GM12892 (cell line): ENCODE results near the gene LRRC52. TPM values are rescaled to one million over a fixed set of nuclear protein-coding genes. Genes with fewer than 3 reads are reported as not detected.

Experiments
- DNase-seq: peaks from one replicate; pipeline ENCODE4 v3.0.0; 2011; ENCODE audit not compliant: insufficient read length
- FAIRE-seq: peaks from 2 replicates; lab custom pipeline; 2011; peaks lifted over from hg19 to GRCh38; lab: Jason Lieb, UNC
- POLR2A ChIP-seq: IDR thresholded peaks from 2 replicates; pipeline ENCODE4 v1.6.1; 2011; ENCODE audit warnings: low read depth, low read length, control low read depth
- POLR2AphosphoS5 ChIP-seq: IDR thresholded peaks from 2 replicates; pipeline ENCODE4 v1.6.1; 2011; ENCODE audit warnings: low read depth, low read length, control low read depth
- TAF1 ChIP-seq: IDR thresholded peaks from 2 replicates; pipeline ENCODE4 v1.6.1; 2011; ENCODE audit warnings: low read depth, mild to moderate bottlenecking, control low read depth, low read length, borderline replicate concordance
- polyA plus RNA-seq: library from polyadenylated mRNA; unstranded; fragments of >200 nt; gene quantifications from one replicate; pipeline ENCODE4 v1.2.1, GENCODE V29; 2012; ENCODE audit warnings: missing spikeins, inconsistent platforms; ENCODE audit not compliant: missing spikeins

LRRC52 gene, protein sequence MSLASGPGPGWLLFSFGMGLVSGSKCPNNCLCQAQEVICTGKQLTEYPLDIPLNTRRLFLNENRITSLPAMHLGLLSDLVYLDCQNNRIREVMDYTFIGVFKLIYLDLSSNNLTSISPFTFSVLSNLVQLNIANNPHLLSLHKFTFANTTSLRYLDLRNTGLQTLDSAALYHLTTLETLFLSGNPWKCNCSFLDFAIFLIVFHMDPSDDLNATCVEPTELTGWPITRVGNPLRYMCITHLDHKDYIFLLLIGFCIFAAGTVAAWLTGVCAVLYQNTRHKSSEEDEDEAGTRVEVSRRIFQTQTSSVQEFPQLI
- not detected for polyA plus RNA-seq

DNA sequence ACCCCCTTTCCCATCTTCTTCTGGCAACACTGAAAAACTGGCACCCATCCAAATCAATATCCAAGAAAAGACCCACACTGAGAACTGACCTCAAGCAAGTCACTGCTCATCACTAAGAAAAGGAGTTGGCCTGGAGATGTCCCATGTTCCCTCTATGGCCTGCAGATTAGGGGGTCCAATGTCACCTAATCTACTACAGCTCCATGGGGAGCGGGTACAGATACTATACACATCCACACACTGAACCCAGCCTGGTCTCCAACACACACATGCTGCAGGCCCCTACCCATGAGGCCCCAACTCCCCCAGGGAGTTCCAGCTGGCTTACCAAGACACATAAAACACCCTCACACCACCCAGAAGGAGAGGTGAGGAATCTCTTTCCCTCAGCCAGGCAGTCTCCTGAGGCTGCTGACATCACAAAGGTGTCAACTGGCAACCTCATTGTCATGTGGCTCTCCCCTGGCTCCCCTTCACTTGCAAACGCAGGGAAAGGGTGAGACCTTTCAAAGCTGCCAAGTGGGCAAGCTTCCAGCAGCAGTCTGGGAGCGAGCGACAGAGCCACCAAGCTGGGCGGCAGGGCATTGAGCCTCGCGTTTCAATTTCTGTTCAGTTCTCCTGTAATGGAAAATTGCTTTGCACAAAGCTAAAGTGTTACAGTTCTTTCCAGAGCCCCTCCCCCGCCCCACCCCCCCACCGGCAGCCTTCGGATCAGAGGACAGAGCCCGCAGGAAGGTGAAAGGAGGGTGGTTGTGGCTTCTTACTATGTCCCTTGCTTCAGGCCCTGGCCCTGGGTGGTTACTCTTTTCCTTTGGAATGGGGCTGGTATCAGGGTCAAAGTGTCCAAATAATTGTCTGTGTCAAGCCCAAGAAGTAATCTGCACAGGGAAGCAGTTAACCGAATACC, at the start of gene LRRC52:
Gene LRRC52 (plus strand): TSS at position 469 of the 907 bp plus-strand sequence. CDS start 297 bp downstream, at position 766.
- DNase-seq (no peak), FAIRE-seq (no peak)
- TF ChIP-seq POLR2AphosphoS5: no peak
- TF ChIP-seq TAF1: no peak
- no peak for TF ChIP-seq POLR2A

DNA sequence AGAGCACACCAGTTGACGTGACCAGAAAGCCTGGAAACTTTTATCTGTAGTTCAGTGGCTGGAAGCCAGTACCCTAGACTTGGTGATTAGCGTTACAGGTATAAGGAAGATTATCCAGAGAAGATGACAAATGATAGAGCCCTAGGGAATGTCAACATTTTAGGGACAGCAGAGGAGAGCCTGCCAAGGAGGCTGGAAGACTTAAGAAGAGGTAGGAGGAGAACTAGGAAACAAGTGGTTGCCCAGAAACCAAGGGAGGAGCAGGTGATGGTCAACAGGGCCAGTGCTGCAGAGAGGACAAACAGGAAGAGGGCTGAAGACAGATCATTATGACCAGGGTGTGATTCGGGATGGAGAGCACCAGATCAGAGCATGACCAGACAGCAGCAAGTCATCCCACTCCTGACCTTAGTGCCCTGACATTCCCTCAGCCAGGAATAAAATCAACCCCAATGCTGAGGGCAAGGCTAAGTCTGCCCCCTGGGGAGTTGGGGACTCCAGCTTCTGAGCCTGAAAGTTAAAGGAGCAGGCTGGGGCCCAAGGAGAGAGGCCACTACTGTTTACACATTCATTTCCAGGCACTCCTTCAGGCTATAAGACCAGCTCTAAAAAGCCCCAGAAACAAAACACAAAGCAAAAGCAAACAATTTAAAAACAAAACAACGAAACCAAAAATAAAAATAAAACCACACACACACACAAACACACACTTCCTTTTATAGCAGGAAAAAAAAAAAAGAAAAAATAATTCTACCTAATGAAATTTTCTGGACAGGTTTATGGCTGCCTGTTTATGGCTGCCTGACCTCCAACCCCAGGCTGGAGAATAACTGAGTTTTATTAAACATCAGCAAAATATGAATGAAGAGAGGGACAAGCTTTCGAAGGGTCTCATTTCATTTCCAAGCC, 48.6 kb upstream of the LRRC52 start:
- FAIRE-seq (no peak), DNase-seq (no peak)

DNA sequence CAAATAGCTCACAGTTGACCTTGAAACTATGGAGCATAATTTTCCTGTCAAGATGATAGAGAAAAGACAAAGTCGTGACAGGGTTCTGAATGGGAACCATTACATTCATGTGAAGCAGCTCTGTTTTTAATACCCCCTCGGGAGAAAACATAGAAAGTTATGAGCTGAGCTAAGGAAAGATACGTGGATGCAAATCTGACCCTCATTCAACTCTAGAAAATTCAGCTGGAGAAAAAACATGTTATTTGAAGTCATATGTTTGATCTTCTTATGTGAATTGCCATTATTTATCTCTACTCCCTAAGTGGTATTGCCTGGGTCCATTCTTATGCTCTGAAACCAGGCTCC, 48.0 kb upstream of the LRRC52 start:
- TF ChIP-seq TAF1 (no peak), POLR2AphosphoS5 (no peak), POLR2A (no peak)
- no peak for FAIRE-seq
- DNase-seq: no peak

More for the DNA sequence above, 48.6 kb upstream of the LRRC52 start:
- TF ChIP-seq POLR2AphosphoS5 (no peak), TAF1 (no peak), POLR2A (no peak)

DNA sequence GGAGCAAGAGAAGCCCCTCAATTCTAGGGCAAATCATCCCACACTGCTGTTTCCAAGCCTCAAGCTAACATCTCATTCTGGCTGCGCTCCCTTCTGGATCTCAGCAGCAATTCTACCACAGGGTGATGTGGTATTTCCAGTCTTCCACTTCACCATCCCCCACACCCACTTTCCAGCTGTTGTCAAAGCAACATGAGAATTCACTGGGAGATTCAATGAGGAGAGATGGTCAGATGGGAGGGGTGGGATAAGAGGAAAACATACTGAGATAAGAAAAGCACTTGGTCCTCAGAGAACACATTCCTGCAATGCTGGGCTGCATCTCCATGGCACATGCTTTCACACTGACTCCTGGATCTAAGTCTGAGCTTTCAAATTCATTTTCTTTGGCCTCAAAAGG, 47.3 kb upstream of the LRRC52 start:
- TF ChIP-seq POLR2A (no peak), POLR2AphosphoS5 (no peak), TAF1 (no peak)
- DNase-seq (no peak), FAIRE-seq (no peak)

DNA sequence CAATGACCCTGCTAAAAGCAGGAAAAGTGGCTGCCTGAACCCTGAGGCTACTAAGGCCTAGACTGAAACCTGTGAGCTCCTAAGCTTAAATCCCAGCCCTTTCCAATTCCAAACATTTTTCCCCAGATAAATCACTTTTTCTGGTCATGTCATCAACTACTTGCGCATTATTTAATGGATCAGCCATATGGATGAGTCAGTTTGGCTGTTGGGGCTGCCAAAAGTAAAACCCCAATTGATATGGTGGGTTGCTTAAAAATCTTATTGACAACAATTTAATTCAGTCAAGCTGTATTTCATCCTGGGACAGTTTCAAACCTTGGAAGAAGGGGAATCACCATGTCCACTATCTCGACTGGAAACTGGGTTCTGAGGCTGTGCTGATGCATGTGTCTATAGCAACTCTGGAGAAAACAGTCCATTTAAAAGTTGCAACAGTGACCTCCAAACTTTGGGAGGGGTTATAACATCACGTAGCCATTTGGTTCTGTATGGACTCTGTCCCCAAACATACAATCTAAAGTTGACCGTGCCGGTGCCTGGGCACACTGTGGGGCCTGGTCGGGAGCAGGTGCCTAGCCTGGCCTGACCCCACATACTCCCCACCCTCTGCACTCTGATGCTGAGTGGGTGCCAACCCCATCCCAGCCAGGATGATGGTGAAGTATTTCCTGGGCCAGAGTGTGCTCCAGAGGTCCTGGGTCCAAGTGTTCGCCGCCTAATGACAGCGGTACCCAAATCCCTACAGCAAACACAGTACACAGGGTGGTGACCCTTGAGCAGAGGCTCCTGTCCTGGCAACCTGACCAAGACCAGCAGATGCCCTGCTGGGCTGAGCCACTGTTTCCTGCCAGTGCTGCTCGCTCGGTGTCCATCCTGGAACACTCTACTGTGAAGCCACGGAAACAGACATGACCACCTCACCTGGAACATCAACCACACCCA, 46.5 kb upstream of the LRRC52 start:
- no peak for FAIRE-seq
- TF ChIP-seq TAF1 (no peak), POLR2AphosphoS5 (no peak), POLR2A (no peak)

DNA sequence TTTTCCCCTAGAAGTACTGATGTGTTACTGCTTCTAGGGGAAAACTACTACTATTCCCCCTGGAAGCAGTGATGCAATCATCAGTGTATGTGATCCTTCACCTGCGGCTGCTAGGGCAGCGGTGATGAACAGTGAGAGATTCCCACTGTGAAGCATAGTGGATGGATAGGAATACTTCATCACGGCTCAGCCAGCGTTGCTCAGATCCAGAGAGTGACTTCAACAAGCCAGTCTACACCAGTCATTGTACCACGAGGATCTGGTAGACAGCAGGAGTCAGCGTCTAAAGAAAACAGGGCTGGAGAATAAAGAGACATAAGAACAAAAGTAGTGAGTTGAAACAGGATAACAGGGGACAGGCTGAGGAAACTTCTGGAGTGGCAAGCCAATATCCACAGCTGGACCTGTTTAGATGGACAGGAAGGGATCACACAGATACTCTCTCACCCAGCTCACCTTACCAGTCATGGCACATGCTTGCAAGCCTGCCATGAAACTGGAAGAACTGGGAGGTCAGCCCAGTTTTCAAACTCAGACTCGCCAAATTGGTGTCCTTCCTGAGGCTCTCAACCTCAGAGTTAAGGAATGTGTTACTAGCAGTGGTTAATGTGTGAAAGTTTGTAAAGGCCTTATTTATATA, 42.4 kb upstream of the LRRC52 start:
- TF ChIP-seq TAF1: no peak
- no peak for TF ChIP-seq POLR2AphosphoS5
- no peak for TF ChIP-seq POLR2A
- FAIRE-seq: no peak
- DNase-seq: no peak

More for the DNA sequence above, 46.5 kb upstream of the LRRC52 start:
- no peak for DNase-seq

DNA sequence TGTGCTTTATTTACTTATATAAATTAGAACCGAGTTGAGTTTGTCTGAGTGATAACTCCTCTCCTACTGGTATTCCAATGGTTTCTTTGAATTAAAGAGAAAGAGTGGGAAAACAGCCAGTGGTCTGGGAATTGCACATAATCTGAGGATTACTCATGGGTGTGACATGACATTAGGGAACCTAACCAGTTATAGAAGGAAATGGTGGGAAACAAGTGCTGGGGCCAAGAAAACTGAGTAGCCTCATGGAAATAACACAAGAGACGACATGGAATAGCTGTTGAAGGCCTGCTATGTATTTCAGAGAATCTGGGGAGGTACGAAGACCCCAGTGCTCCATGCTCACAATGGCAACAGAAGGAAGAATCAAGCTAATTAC, 41.8 kb upstream of the LRRC52 start:
- no peak for FAIRE-seq
- DNase-seq: no peak
- TF ChIP-seq POLR2AphosphoS5: no peak
- TF ChIP-seq POLR2A: no peak
- TF ChIP-seq TAF1: no peak

DNA sequence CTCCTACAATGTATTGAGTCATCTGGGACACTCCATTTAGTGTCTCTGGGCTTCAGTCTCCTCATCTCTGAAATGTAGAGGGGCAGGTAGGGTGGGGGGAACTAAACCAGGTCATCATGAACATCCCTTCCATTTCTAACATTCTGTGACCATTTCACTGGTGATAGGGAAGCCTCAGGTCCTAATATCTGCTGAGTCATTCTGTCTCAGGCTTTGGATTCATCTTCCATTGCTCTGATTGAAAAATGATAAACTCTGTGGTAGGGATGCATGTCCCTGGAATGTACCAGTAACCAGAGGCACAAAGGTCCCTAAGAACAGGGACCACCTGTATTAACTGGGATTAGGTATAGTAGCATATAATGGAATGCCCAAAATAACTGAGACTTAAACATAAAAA, 36.2 kb upstream of the LRRC52 start:
- no peak for TF ChIP-seq POLR2A
- no peak for TF ChIP-seq TAF1
- TF ChIP-seq POLR2AphosphoS5: no peak
- FAIRE-seq (no peak), DNase-seq (no peak)

DNA sequence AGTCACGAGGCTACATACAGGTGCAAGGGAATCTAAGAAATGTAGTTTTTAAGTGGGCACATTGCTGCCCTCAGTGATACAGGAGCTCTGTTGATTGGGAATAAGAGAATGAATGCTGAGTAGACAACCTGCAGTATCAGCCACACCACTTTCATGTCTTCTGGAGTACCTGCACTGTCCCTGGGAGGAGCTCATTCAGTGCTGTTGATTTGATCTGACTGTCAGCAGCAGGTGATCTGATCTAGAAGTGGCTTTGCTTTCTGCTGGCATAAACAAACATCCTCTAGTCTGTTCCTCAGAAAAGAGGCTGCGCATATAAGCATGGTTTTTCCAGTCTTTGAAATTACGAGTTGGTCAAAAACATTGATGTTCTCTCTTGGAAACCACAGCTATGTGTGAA, 35.5 kb upstream of the LRRC52 start:
- TF ChIP-seq TAF1 (no peak), POLR2AphosphoS5 (no peak), POLR2A (no peak)
- FAIRE-seq (no peak), DNase-seq (no peak)

DNA sequence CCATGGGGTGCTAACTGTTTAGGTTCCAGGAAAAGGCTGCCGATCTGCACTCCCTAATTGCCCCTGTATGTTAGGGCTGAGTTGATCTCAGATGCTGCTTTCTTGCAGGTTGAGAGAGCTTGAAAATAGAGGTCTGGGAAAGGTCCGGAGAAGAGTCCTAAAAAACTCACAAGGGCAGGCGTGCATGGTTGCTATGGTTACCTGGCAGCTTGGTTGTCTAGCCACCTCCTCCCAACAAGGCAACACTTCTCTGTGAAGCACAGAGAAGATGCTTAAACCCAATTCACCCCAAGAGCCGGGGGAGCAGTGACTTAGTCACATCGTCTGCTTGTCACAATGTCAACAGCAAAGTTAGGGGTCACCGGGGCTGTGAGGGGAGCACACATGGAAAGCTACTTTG, 31.0 kb upstream of the LRRC52 start:
- no peak for DNase-seq
- TF ChIP-seq TAF1: no peak
- no peak for FAIRE-seq
